DND-41 (cell line): Measurements from ENCODE around the gene PAPPA2.

Source experiments
- ATAC-seq: fragments of 200-7000 bp; cut with Tn5 transposase; 3 replicates; pipeline ENCODE4 v1.9.1; 2021; ENCODE audit warnings: low read depth; ENCODE audit not compliant: insufficient read depth
- DNase-seq: peaks from one replicate; pipeline ENCODE4 v3.0.0-alpha.2; 2020
- H2AFZ ChIP-seq: 2 replicates; pipeline ENCODE4 v1.6.0; 2012; ENCODE audit warnings: low read depth, low read length
- H3K27ac ChIP-seq: 2 replicates; pipeline ENCODE4 v1.5.1; 2012; ENCODE audit warnings: low read length, inconsistent platforms
- H3K27me3 ChIP-seq: fragments of 200-600 bp; sonication (generic); 2 replicates; pipeline ENCODE4 v1.6.0; 2012; ENCODE audit warnings: low read length, mild to moderate bottlenecking, inconsistent platforms; ENCODE audit not compliant: insufficient read depth, poor library complexity
- H3K36me3 ChIP-seq: 2 replicates; pipeline ENCODE4 v1.5.1; 2012; ENCODE audit warnings: low read length, inconsistent platforms; ENCODE audit not compliant: insufficient read depth
- H3K4me1 ChIP-seq: 2 replicates; pipeline ENCODE4 v1.5.1; 2012; ENCODE audit warnings: mild to moderate bottlenecking, low read length; ENCODE audit not compliant: insufficient read depth
- H3K4me2 ChIP-seq: 2 replicates; pipeline ENCODE4 v1.6.0; 2012; ENCODE audit warnings: mild to moderate bottlenecking, moderate library complexity, low read length, inconsistent platforms; ENCODE audit not compliant: insufficient read depth
- H3K4me3 ChIP-seq, 2 experiments: fragments of 200-600 bp in 1 of 2; shearing (Covaris generic) in 1 of 2; 2 replicates each; pipeline ENCODE4 v1.5.1; 2012 to 2016; ENCODE audit warnings: inconsistent platforms in 2 of 2, low read length in 2 of 2, mild to moderate bottlenecking in 2 of 2, low read depth in 1 of 2, moderate library complexity in 1 of 2
- H3K79me2 ChIP-seq: 2 replicates; pipeline ENCODE4 v1.6.0; 2012; ENCODE audit warnings: low read length, inconsistent platforms; ENCODE audit not compliant: insufficient read depth
- H3K9ac ChIP-seq: 2 replicates; pipeline ENCODE4 v1.6.0; 2012; ENCODE audit warnings: low read depth, mild to moderate bottlenecking, inconsistent platforms, low read length, moderate library complexity
- H3K9me3 ChIP-seq: 2 replicates; pipeline ENCODE4 v1.5.1; 2012; ENCODE audit warnings: low read length, moderate library complexity, mild to moderate bottlenecking, inconsistent platforms; ENCODE audit not compliant: insufficient read depth, severe bottlenecking
- H4K20me1 ChIP-seq: 2 replicates; pipeline ENCODE4 v1.6.0; 2012; ENCODE audit warnings: low read length; ENCODE audit not compliant: insufficient read depth
- EZH2 ChIP-seq: IDR thresholded peaks from 3 replicates; pipeline ENCODE4 v1.6.1; 2012; ENCODE audit warnings: borderline replicate concordance, low read depth, mild to moderate bottlenecking, moderate library complexity, low read length, inconsistent platforms; ENCODE audit not compliant: severe bottlenecking
- TF ChIP-seq, protein P1 (sequence below): IDR thresholded peaks from 2 replicates; pipeline ENCODE4 v1.5.1; 2012; ENCODE audit warnings: borderline replicate concordance, low read length, moderate library complexity, mild to moderate bottlenecking; ENCODE audit not compliant: poor library complexity, severe bottlenecking; ENCODE audit errors: extremely low read depth

PAPPA2 gene

GRCh38 chr1:176480750-176481149 lies 17.8 kb downstream of the PAPPA2 start:
- H3K36me3 ChIP-seq: no peaks in the 10 kb centered on the region
- TF ChIP-seq, protein P1, sequence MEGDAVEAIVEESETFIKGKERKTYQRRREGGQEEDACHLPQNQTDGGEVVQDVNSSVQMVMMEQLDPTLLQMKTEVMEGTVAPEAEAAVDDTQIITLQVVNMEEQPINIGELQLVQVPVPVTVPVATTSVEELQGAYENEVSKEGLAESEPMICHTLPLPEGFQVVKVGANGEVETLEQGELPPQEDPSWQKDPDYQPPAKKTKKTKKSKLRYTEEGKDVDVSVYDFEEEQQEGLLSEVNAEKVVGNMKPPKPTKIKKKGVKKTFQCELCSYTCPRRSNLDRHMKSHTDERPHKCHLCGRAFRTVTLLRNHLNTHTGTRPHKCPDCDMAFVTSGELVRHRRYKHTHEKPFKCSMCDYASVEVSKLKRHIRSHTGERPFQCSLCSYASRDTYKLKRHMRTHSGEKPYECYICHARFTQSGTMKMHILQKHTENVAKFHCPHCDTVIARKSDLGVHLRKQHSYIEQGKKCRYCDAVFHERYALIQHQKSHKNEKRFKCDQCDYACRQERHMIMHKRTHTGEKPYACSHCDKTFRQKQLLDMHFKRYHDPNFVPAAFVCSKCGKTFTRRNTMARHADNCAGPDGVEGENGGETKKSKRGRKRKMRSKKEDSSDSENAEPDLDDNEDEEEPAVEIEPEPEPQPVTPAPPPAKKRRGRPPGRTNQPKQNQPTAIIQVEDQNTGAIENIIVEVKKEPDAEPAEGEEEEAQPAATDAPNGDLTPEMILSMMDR: no peak
- no peak for TF ChIP-seq EZH2
- H3K4me2 ChIP-seq: no peak overlapping the region
- H3K9me3 ChIP-seq: no peaks in the 10 kb centered on the region
- no peak overlapping the region for H3K9ac ChIP-seq
- no peak overlapping the region for H2AFZ ChIP-seq
- H3K4me3 ChIP-seq: no peak overlapping the region
- H4K20me1 ChIP-seq: no peaks in the 10 kb centered on the region
- DNase-seq: no peak
- H3K27me3 ChIP-seq: no peaks in the 10 kb centered on the region
- no peak for ATAC-seq
- H3K79me2 ChIP-seq: no peaks in the 10 kb centered on the region
- H3K4me1 ChIP-seq: no peaks in the 10 kb centered on the region
- H3K27ac ChIP-seq: no peak overlapping the region

- TF ChIP-seq, protein P1: no peak
- TF ChIP-seq EZH2: no peak
- H3K9ac ChIP-seq: no peak overlapping the region
- no peaks in the 10 kb centered on the region for H3K4me1 ChIP-seq
- no peaks in the 10 kb centered on the region for H3K36me3 ChIP-seq
- no peaks in the 10 kb centered on the region for H3K9me3 ChIP-seq
- no peaks in the 10 kb centered on the region for H4K20me1 ChIP-seq
- DNase-seq (no peak), ATAC-seq (no peak)
- no peaks in the 10 kb centered on the region for H3K79me2 ChIP-seq
- H3K27ac ChIP-seq: no peak overlapping the region
- H3K4me2 ChIP-seq: no peak overlapping the region
- H3K27me3 ChIP-seq: no peaks in the 10 kb centered on the region
- H2AFZ ChIP-seq: no peak overlapping the region; the same call in 1 of the 2 replicates
- H3K4me3 ChIP-seq: no peak overlapping the region
Observed at GRCh38 chr1:176485083-176485482, 22.1 kb downstream of the PAPPA2 start.

GRCh38 chr1:176494436-176494835 lies 31.5 kb downstream of the PAPPA2 start:
- no peak overlapping the region for H3K4me3 ChIP-seq
- H3K27ac ChIP-seq: no peak overlapping the region
- no peaks in the 10 kb centered on the region for H3K27me3 ChIP-seq
- no peaks in the 10 kb centered on the region for H3K9me3 ChIP-seq
- no peaks in the 10 kb centered on the region for H3K36me3 ChIP-seq
- no peak overlapping the region for H3K9ac ChIP-seq
- H4K20me1 ChIP-seq: no peaks in the 10 kb centered on the region
- H2AFZ ChIP-seq: no peak overlapping the region
- no peaks in the 10 kb centered on the region for H3K79me2 ChIP-seq
- no peak overlapping the region for H3K4me2 ChIP-seq
- no peak for ATAC-seq
- DNase-seq: no peak
- no peaks in the 10 kb centered on the region for H3K4me1 ChIP-seq
- no peak for TF ChIP-seq EZH2

DNA sequence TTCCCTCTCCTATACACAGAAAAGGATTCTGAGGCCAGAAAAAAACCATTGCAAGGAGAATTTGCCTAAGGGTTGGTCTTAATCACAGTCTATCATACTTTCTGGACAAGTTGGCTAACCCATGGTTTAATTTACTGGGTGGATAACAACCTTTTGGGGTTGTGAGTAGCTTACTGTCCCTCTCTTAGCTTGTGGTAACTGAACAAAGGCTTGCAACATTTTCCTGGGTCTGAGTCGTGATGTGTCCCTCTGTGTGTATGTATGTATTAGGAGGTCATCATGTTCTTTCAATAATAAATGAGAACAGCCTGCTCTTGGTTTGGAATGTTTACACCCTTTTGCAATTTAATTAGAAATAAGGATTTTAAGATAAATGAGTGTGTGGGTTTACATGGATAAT lies 36.7 kb downstream of the PAPPA2 start:
- Histone ChIP-seq H3K9ac (no peak overlapping the region), H3K9me3 (no peaks in the 10 kb centered on the region), H3K4me1 (no peaks in the 10 kb centered on the region), H2AFZ (no peak overlapping the region), H4K20me1 (no peaks in the 10 kb centered on the region), H3K27me3 (no peaks in the 10 kb centered on the region), H3K4me3 (no peak overlapping the region), H3K27ac (no peak overlapping the region), H3K4me2 (no peak overlapping the region), H3K36me3 (no peaks in the 10 kb centered on the region), H3K79me2 (no peaks in the 10 kb centered on the region)
- DNase-seq: no peak
- no peak for TF ChIP-seq EZH2
- TF ChIP-seq, protein P1: no peak
- ATAC-seq: no peak
